Hepatocyte (in vitro differentiated cells): Measurements from ENCODE around the gene TTC17.

ENCODE experiments used
- CTCF ChIP-seq: fragments of 200-600 bp; sonication (generic); IDR thresholded peaks from 2 replicates; pipeline ENCODE4 v1.5.1; 2016; ENCODE audit warnings: antibody characterized with exemption, mild to moderate bottlenecking; ENCODE audit not compliant: poor library complexity
- EZH2 ChIP-seq: fragments of 200-600 bp; sonication (generic); IDR thresholded peaks from 2 replicates; pipeline ENCODE4 v1.6.1; 2016; ENCODE audit warnings: antibody characterized with exemption, mild to moderate bottlenecking, borderline replicate concordance
- EZH2phosphoT487 ChIP-seq: fragments of 200-600 bp; sonication (generic); IDR thresholded peaks from one replicate; pipeline ENCODE4 v1.6.1; 2018; ENCODE audit warnings: antibody characterized with exemption, mild to moderate bottlenecking, low read depth, moderate library complexity; ENCODE audit not compliant: unreplicated experiment, severe bottlenecking

- no peak for TF ChIP-seq CTCF
- no peak for TF ChIP-seq EZH2phosphoT487
- no peak for TF ChIP-seq EZH2
Observed at GRCh38 chr11:43396617-43397016, 37.9 kb downstream of the TTC17 start.
